Left cardiac atrium (tissue), 4 donors: ENCODE results near the gene TROAP. TPM values are rescaled to one million over a fixed set of nuclear protein-coding genes. Genes with fewer than 3 reads are reported as not detected.
"Not testable (repeated sequence)": the region's sequence is repeated elsewhere in the genome, so short reads cannot be mapped to it uniquely, and the experiment has no call there.

ENCODE experiments used
- ATAC-seq, 2 donors: fragments of 200-7000 bp; cut with Tn5 transposase; one replicate each; pipeline ENCODE4 v1.9.1; 2020; ENCODE audit warnings: mild to moderate bottlenecking in 2 of 2, moderate library complexity in 2 of 2
- DNase-seq: peaks from one replicate; pipeline ENCODE4 v3.0.0-alpha.2; 2020
- intact Hi-C, 2 donors: fragments of 100-400 bp; cut with DNase I; formaldehyde crosslinking; loops; one replicate each; pipeline versions ENCODE4 v1.14.1 to v1.15.1; 2022 to 2023
- total RNA-seq, 2 donors: library from RNA; stranded (reverse); fragmentation: NEBNext Ultra II Directional; extraction: Animal tissue kit (Norgen Biotek cat#: 25700); gene quantifications; one replicate each; pipeline ENCODE4 v1.2.1, GENCODE V29; 2021
- donor health status: DM: no; HTN: yes; CAD: no.
- donor health status: DM: no; HTN: yes; CAD: no; lungs with severe emphysema.
- donor health status: DM: yes; HTN: yes; CAD: no.
- donor health status: Dilated cardiomyopathy.

TROAP gene
- total RNA-seq, 2 donors from 2014 or later: 1.5 TPM; not detected in 1

GRCh38 chr12:49370539-49370938 lies 47.5 kb downstream of the TROAP start:
- no peak for ATAC-seq
- intact Hi-C loops: no loop called here
- no peak for DNase-seq

- intact Hi-C loops: no loop called here
- no peak for DNase-seq
- no peak for ATAC-seq
Measured at GRCh38 chr12:49375406-49375805, 52.4 kb downstream of the TROAP start.

GRCh38 chr12:49377386-49377785 lies 54.3 kb downstream of the TROAP start:
- no peak for ATAC-seq
- DNase-seq: no peak
- intact Hi-C loops: no loop called here

- intact Hi-C loops, ATAC-seq, DNase-seq: not testable (repeated sequence)
Measured at GRCh38 chr12:49380184-49380583, 57.1 kb downstream of the TROAP start.

Other genes starting within 250 kb of the TROAP start
- gene DHH, start 228.5 kb upstream of the TROAP start, total RNA-seq: 1 to 10 TPM in 1 of 2 donors, under 1 TPM in 1; 0.97 to 1.0 TPM
- 10 to 100 TPM; 24.4 to 46.0 TPM for gene LMBR1L, start 212.4 kb upstream of the TROAP start, total RNA-seq
- 100 to 1,000 TPM; 577 to 615 TPM for gene TUBA1B, start 191.9 kb upstream of the TROAP start, total RNA-seq
- gene TUBA1A, start 134.2 kb upstream of the TROAP start, total RNA-seq: 100 to 1,000 TPM; 119 to 134 TPM
- gene TUBA1C, start 58.2 kb upstream of the TROAP start, total RNA-seq: 10 to 100 TPM; 68.0 to 99.9 TPM
- under 1 TPM in 1 of 2 donors, not detected in 1; 0.59 TPM for gene PRPH, start 28.1 kb upstream of the TROAP start, total RNA-seq
- not detected for gene C1QL4, start 13.9 kb downstream of the TROAP start, total RNA-seq
- under 1 TPM; 0.47 to 0.68 TPM for gene DNAJC22, start 23.6 kb downstream of the TROAP start, total RNA-seq
- gene SPATS2, start 44.2 kb downstream of the TROAP start, total RNA-seq: 10 to 100 TPM in 1 of 2 donors, 1 to 10 TPM in 1; 7.6 to 10.5 TPM
- gene KCNH3, start 215.8 kb downstream of the TROAP start, total RNA-seq: under 1 TPM; 0.44 to 0.73 TPM
- gene MCRS1, start 244.9 kb downstream of the TROAP start, total RNA-seq: 10 to 100 TPM; 63.2 to 78.4 TPM